GM21717 (cell line): ENCODE data around the gene TRIML1.
"Not testable (repeated sequence)": the region's sequence is repeated elsewhere in the genome, so short reads cannot be mapped to it uniquely, and the experiment has no call there.

Experiments used
- ATAC-seq: cut with Tn5 transposase; IDR thresholded peaks from one replicate; pipeline ENCODE4 v1.9.1; 2021; ENCODE audit warnings: mild to moderate bottlenecking, moderate library complexity; ENCODE audit not compliant: unreplicated experiment

The TRIML1 gene

GRCh38 chr4:188147176-188147575 is 7.9 kb downstream of the TRIML1 start:
- ATAC-seq: no peak

DNA sequence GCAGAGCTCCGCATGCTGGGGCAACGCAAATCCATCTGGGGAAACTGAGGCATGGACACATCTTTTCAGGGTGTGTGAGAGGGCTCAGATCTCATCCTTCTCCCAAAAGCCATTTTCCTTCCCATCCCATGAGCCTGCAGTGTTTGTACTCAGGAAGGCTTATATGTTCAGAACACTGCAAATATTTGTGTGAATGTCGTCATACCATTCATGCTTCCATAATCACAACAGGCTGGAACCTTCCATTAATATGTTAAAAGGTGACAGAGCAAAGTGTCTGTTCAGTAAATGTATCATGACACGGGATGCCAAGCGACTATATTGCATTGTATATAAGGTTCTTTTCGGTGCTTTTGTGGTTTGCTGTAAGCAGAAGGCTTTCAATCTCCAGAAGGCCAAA is 8.5 kb downstream of the TRIML1 start:
- no peak for ATAC-seq

DNA sequence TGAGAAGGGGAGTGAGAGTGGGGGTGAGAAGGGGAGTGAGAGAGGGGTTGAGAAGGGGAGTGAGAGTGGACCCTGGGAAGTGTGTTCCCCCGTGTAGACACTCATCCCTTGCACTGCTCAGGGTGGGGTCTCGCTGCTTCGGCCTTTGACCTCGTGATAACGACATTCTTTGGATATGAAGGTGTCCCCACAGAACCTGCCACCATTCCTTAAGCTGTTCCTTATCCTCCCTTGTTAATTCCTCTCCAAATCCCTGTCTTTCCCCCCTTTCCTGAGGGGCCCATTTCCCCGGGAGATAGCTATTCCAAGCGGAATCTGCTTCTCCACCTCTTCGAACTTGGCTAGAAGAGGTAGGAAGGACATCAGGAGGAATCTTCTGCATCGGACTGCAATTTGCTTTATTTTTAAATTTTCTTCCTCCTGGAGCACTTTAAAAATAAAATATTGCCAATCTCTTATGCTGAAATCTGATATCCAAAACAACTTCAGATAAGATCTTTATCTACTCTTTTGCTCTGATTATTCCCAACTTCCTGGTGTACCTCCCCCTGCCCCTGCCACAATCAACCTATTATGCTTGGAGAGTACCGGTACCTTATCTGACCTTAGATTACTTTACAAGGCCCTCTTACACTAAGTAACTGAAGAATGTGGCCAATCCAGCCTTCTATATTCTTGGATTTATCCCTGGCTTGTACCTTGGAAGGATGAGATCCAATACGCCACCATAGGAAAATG is 15.6 kb downstream of the TRIML1 start:
- no peak for ATAC-seq

- ATAC-seq: no peak
These were observed 19.1 kb downstream of the TRIML1 start for GRCh38 chr4:188158336-188158735.

- ATAC-seq: not testable (repeated sequence)
These were observed 20.4 kb downstream of the TRIML1 start for GRCh38 chr4:188159513-188160226.

DNA sequence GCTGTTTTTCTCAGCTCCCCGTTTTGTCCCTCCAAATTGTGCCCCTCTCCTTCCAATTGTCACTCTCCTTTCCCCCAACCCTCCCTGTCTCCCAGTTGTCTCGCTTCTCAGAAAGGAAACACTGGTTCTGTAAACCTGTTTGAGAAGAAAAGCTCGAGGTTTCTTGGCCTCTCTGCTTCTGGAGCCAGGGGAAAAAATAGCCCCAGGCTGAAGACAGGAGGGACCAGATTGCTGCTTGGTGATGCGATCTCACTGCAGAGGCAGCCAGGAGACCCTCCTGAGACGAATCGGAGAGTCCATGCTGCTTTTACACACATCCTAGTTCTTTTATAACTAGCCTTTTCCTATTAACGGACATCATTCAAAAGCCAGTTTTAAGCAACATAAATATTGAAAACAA is 21.2 kb downstream of the TRIML1 start:
- ATAC-seq: no peak

DNA sequence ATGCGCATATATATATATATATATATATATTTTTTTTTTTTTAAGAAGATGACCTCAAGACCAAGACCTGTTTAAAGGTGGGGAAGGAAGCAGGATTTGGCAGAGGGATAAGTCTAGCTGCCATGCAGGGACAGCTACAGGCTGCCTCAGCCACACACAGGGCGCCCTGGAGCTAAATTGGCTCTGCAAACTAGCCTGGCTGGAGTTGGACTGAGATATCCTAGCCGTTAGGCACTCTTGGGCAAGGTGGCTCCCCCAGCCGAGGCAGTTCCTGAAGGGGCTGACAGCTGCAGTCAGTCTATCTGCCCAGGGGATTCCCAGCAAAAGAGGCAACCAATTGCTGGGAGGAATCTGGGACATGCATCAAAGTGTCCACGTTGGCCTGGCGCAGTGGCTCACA is 21.9 kb downstream of the TRIML1 start:
- no peak for ATAC-seq

GRCh38 chr4:188162698-188163097 is 23.5 kb downstream of the TRIML1 start:
- no peak for ATAC-seq

- ATAC-seq: no peak
These were observed 29.6 kb downstream of the TRIML1 start for GRCh38 chr4:188168726-188169373.

DNA sequence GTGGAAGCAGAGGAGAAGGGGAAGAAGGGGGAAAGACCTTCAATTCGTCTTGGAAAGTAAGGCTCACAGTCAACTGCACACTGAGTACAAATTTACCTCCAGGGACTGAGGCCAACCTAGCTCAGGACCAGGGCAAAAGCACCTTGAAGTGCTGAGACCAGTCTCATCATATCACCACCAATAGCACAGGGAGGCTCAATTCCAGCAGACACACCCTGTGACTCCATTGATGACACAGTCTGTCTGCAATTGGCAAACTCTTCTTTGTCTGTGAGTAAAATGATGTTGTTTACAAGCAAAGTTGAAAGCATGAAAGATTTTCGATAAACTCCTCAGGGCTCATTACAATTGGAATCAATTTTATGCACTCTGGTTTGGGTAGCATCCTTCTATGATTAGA is 32.3 kb downstream of the TRIML1 start:
- no peak for ATAC-seq

GRCh38 chr4:188175288-188175687 is 36.0 kb downstream of the TRIML1 start:
- ATAC-seq: no peak

DNA sequence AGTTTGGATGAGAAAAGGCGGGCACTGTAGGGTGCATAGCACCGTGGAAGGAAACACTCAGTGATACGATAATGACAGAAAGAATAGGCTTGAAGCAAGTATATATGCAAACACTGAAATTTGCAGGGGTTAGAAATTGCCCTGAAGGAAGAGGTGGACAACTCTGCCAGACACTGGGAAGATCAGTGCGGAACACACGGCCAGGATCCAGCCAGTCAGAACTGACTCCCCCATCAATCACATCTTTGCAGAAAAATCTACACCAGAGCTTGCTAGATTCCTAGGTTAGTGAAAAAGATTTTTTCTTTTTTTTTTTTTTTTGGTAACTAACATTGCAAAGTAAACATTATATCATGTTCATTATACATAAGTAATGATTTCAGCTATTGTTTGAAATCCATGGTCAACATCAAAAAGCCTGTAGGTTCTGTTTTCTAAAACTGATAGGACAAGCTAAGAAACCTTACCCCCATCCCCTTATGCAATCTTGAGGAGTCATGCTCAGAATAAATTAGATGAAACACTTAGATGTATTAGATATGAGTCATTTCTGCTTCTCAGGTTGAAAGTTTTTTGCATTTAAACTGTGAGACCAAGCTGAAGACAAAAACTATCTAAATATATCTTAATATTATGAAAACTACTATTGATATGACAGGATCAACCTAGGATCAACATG is 38.9 kb downstream of the TRIML1 start:
- no peak for ATAC-seq

- no peak for ATAC-seq
These were observed 39.6 kb downstream of the TRIML1 start for GRCh38 chr4:188178806-188179205.

DNA sequence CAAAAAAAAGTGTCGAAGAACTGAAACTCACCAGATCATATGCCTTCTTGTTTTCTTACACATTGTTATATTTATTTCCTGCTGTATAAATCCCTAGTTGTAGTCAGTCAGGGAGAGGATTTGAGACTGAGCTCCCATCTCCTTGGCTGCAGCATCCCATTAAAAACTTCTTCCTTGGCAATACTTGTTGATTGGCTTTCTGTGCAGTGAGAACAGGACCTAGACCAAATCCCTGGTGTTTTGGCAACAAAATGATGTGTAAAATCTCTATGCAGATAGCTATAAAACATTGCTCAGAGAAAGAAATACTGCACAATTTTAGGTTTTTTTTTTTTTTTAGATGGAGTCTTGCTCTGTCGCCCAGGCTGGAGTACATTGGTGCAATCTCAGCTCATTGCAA is 47.9 kb downstream of the TRIML1 start:
- no peak for ATAC-seq

GRCh38 chr4:188190461-188190860 is 51.2 kb downstream of the TRIML1 start:
- no peak for ATAC-seq

- no peak for ATAC-seq
These were observed 55.2 kb downstream of the TRIML1 start for GRCh38 chr4:188194421-188194820.

DNA sequence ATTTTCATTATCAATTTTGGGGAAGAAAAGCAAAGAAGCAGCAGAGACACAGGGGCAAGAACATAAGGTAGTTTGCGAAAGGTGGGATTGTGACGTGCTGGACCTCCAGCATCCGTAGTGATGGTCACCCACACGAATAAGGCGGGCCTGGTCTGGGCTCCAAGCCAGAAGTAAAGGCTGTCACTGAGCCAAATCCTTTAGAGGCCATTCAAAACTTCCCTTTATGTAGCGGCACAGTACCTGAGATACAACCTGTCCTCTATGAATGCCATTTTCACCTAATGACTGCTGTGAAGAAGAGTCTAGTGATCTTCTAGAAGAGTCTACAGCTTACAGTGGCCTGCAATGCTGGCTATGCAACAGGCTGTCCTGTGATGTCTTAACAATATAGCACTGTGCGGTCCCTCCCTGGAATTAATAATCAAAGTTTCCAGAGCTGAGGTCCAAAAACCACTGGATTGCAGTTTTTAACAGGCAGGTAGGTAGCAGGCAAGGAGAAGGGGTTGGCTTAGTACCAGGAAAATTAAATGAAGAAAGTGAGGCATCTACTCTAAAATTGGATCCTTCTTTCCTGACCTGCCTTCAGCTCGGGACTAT is 56.2 kb downstream of the TRIML1 start:
- no peak for ATAC-seq

- no peak for ATAC-seq
These were observed 57.0 kb downstream of the TRIML1 start for GRCh38 chr4:188196134-188196735.
